GM12878 (cell line): ENCODE data around the gene TMEM97. TPM values are rescaled to one million over a fixed set of nuclear protein-coding genes. Genes with fewer than 3 reads are reported as not detected.

Experiments used
- ATAC-seq: fragments of 200-7000 bp; cut with Tn5 transposase; 3 replicates; pipeline ENCODE4 v1.9.1; 2020; ENCODE audit warnings: mild to moderate bottlenecking, moderate library complexity
- BruUV-seq: library from RNA; stranded (reverse); fragments of 400-500 nt; replicated peaks from 2 replicates; lab custom pipeline; 2021; lab: Mats Ljungman, UMichigan
- CTCF ChIA-PET: fragments of 300-600 bp; sonication (Branson Sonifier 250); formaldehyde crosslinking; extraction: SDS; loops from one replicate; lab custom pipeline; 2021; ENCODE audit warnings: inconsistent platforms; lab: Yijun Ruan, JAX
- POLR2A ChIA-PET: fragments of 350-600 bp; formaldehyde crosslinking; extraction: SDS; loops from one replicate; lab custom pipeline; 2021; ENCODE audit warnings: inconsistent platforms; lab: Charles Lee
- RAD21 ChIA-PET: fragments of 300-600 bp; sonication (Branson Sonifier 250); formaldehyde crosslinking; loops from one replicate; lab custom pipeline; 2023; ENCODE audit warnings: antibody characterized with exemption; ENCODE audit not compliant: unreplicated experiment; lab: Charles Lee
- SMC1A ChIA-PET: fragments of 300-600 bp; sonication (Branson Sonifier 250); formaldehyde crosslinking; loops from one replicate; lab custom pipeline; 2023; ENCODE audit not compliant: unreplicated experiment, uncharacterized antibody; lab: Charles Lee
- DNase-seq: peaks from one replicate; pipeline ENCODE4 v3.0.0-alpha.2; 2011; ENCODE audit warnings: low read depth, low spot score
- FAIRE-seq: peaks from 3 replicates; lab custom pipeline; 2011; peaks lifted over from hg19 to GRCh38; lab: Jason Lieb, UNC
- H2AFZ ChIP-seq: 2 replicates; pipeline ENCODE4 v1.6.0; 2011; ENCODE audit warnings: low read depth, low read length, control low read depth; ENCODE audit not compliant: control insufficient read depth
- H3K27ac ChIP-seq: 2 replicates; pipeline ENCODE4 v1.5.1; 2011; ENCODE audit warnings: control low read depth; ENCODE audit not compliant: control insufficient read depth, insufficient read depth
- H3K27me3 ChIP-seq, 2 experiments: replicated peaks in 1 of 2; 2 replicates each; pipeline versions ENCODE4 v1.6.0 to v1.6.1; 2011; ENCODE audit warnings: low read length in 1 of 2; ENCODE audit not compliant: control insufficient read depth in 2 of 2, insufficient read depth in 2 of 2
- H3K36me3 ChIP-seq, 2 experiments: 2 replicates each; pipeline ENCODE4 v1.5.1; 2011; ENCODE audit warnings: low read length in 1 of 2; ENCODE audit not compliant: control insufficient read depth in 2 of 2, insufficient read depth in 2 of 2
- H3K4me1 ChIP-seq: 2 replicates; pipeline ENCODE4 v1.6.1; 2011; ENCODE audit warnings: mild to moderate bottlenecking, low read length, moderate library complexity, mixed read lengths; ENCODE audit not compliant: control insufficient read depth, insufficient read depth
- H3K4me2 ChIP-seq: 2 replicates; pipeline ENCODE4 v1.6.0; 2011; ENCODE audit warnings: control low read depth; ENCODE audit not compliant: control insufficient read depth, insufficient read depth
- H3K4me3 ChIP-seq: fragments of 200-600 bp; sonication (generic); 2 replicates; pipeline ENCODE4 v1.5.1; 2016
- H3K79me2 ChIP-seq: 2 replicates; pipeline ENCODE4 v1.6.0; 2011; ENCODE audit warnings: low read length; ENCODE audit not compliant: control insufficient read depth, insufficient read depth
- H3K9ac ChIP-seq: 2 replicates; pipeline ENCODE4 v1.8.0; 2011; ENCODE audit warnings: low read length, control low read depth, mixed read lengths; ENCODE audit not compliant: control insufficient read depth, insufficient read depth
- H3K9me3 ChIP-seq: replicated peaks from 3 replicates; pipeline ENCODE4 v1.5.1; 2011; ENCODE audit warnings: mild to moderate bottlenecking, low read length; ENCODE audit not compliant: control insufficient read depth, insufficient read depth
- H4K20me1 ChIP-seq: 2 replicates; pipeline ENCODE4 v1.6.0; 2011; ENCODE audit not compliant: control insufficient read depth, insufficient read depth
- BRCA1 ChIP-seq: IDR thresholded peaks from 2 replicates; pipeline ENCODE4 v1.6.1; 2011; ENCODE audit warnings: low read depth, low read length, improper control_type of control experiment
- CBFB ChIP-seq: IDR thresholded peaks from 2 replicates; pipeline ENCODE4 v1.6.1; 2016; ENCODE audit warnings: antibody characterized with exemption, low read depth
- CHD4 ChIP-seq: fragments of 200-600 bp; sonication (generic); IDR thresholded peaks from 2 replicates; pipeline ENCODE4 v1.6.1; 2016; ENCODE audit warnings: mild to moderate bottlenecking
- CREB1 ChIP-seq: IDR thresholded peaks from 2 replicates; pipeline ENCODE4 v1.6.1; 2012; ENCODE audit warnings: low read depth, mild to moderate bottlenecking, inconsistent platforms
- EP300 ChIP-seq, 2 experiments: fragments of 150-350 bp in 1 of 2; IDR thresholded peaks; 2 replicates each; pipeline ENCODE4 v1.6.1; 2011 to 2012; ENCODE audit warnings: low read depth in 2 of 2, low read length in 2 of 2, borderline replicate concordance in 1 of 2, improper control_type of control experiment in 1 of 2, inconsistent platforms in 1 of 2; ENCODE audit not compliant: control insufficient read depth in 1 of 2
- IKZF2 ChIP-seq, 2 experiments: fragments of 450-650 bp; IDR thresholded peaks; 2 replicates each; pipeline ENCODE4 v1.6.1; 2017; ENCODE audit warnings: mild to moderate bottlenecking in 2 of 2, moderate library complexity in 2 of 2
- KLF5 ChIP-seq: fragments of 450-650 bp; IDR thresholded peaks from 2 replicates; pipeline ENCODE4 v1.6.1; 2014; ENCODE audit warnings: mild to moderate bottlenecking; ENCODE audit not compliant: partially characterized antibody
- LARP7 ChIP-seq: fragments of 450-650 bp; IDR thresholded peaks from 2 replicates; pipeline ENCODE4 v1.6.1; 2017; ENCODE audit warnings: mild to moderate bottlenecking
- MEF2A ChIP-seq: IDR thresholded peaks from 2 replicates; pipeline ENCODE4 v1.6.1; 2011; ENCODE audit warnings: low read depth, mild to moderate bottlenecking, low read length, moderate library complexity; ENCODE audit not compliant: insufficient read depth
- NR2F1 ChIP-seq: fragments of 450-650 bp; conservative IDR thresholded peaks from 2 replicates; pipeline ENCODE4 v1.6.1; 2017; ENCODE audit warnings: mild to moderate bottlenecking
- PAX5 ChIP-seq: IDR thresholded peaks from 2 replicates; pipeline ENCODE4 v1.6.1; 2011; ENCODE audit warnings: low read depth, low read length, borderline replicate concordance
- POLR2AphosphoS5 ChIP-seq: IDR thresholded peaks from 2 replicates; pipeline ENCODE4 v1.6.1; 2011; ENCODE audit warnings: mild to moderate bottlenecking, low read length, inconsistent platforms
- RB1 ChIP-seq: fragments of 450-650 bp; formaldehyde crosslinking; IDR thresholded peaks from 2 replicates; pipeline ENCODE4 v1.6.1; 2017; ENCODE audit warnings: mild to moderate bottlenecking, borderline replicate concordance
- STAT3 ChIP-seq: IDR thresholded peaks from 2 replicates; pipeline ENCODE4 v1.6.1; 2011; ENCODE audit warnings: low read depth, low read length, improper control_type of control experiment
- WGBS: methylation state at CpG from one replicate; pipeline ENCODE4 v1.1.6; 2016; ENCODE audit warnings: low lambda C conversion rate; ENCODE audit not compliant: insufficient replicate concordance, insufficient coverage; ENCODE audit errors: missing lambda C conversion rate; 5-methylcytosine and 5-hydroxymethylcytosine counted together
- in situ Hi-C: fragments of 300-500 bp; cut with MboI; formaldehyde crosslinking; loops from 9 replicates; pipeline ENCODE4 v1.14.3; 2018; ENCODE audit warnings: mixed read lengths
- intact Hi-C: fragments of 100-400 bp; cut with micrococcal nuclease; formaldehyde crosslinking; loops from one replicate; pipeline ENCODE4 v1.14.2; 2022; ENCODE audit not compliant: unreplicated experiment
- polyA plus RNA-seq, 11 experiments: library from polyadenylated mRNA; depleted of rRNA in 4 of 11; unstranded in 6 of 11; stranded (reverse) in 5 of 11; fragments of >200 nt; fragmentation: Nextera tagmentation in 4 of 11; fragmentation: Illumina TruSeq in 1 of 11; extraction: Ambion mirVana in 4 of 11; extraction: Trizol in 1 of 11; gene quantifications; 1 replicate in 1 of 11; 2 replicates in 10 of 11; pipeline versions ENCODE4 v1.2.1 to v1.2.3, GENCODE V29; 2011 to 2016; ENCODE audit warnings: inconsistent platforms in 2 of 11, missing spikeins in 2 of 11, low read depth in 1 of 11
- total RNA-seq, 4 experiments: library from RNA; depleted of rRNA in 3 of 4; stranded (reverse); fragments of >200 nt in 3 of 4; fragmentation: Illumina TruSeq in 1 of 4; extraction: Trizol in 1 of 4; gene quantifications; 2 replicates each; pipeline versions ENCODE4 v1.2.1 to v1.2.3, GENCODE V29; 2013 to 2021
- TF ChIP-seq, protein P1 (sequence below): fragments of 450-650 bp; IDR thresholded peaks from 2 replicates; pipeline ENCODE4 v1.6.1; 2017; ENCODE audit warnings: mild to moderate bottlenecking, low read depth, inconsistent platforms; ENCODE audit not compliant: poor library complexity, severe bottlenecking
- TF ChIP-seq, protein P2 (sequence below), 3 experiments: IDR thresholded peaks in 2 of 3; conservative IDR thresholded peaks in 1 of 3; 2 replicates each; pipeline ENCODE4 v1.5.1; 2011; ENCODE audit warnings: low read depth in 3 of 3, low read length in 3 of 3, mild to moderate bottlenecking in 3 of 3, control low read depth in 2 of 3, moderate library complexity in 2 of 3, inconsistent platforms in 1 of 3, mixed read lengths in 1 of 3; ENCODE audit not compliant: control insufficient read depth in 2 of 3, insufficient read depth in 1 of 3; ENCODE audit errors: extremely low read depth in 1 of 3
- TF ChIP-seq, protein P3 (sequence below): IDR thresholded peaks from 2 replicates; pipeline ENCODE4 v1.6.1; 2012; ENCODE audit warnings: low read depth, low read length, improper control_type of control experiment

TMEM97 gene
- total and polyA plus RNA-seq, 10 of the 15 experiments (the other 5 are each of a cell fraction or from before 2014, with no cell fraction given) = 58.0 to 134 (median 86.0) TPM

DNA sequence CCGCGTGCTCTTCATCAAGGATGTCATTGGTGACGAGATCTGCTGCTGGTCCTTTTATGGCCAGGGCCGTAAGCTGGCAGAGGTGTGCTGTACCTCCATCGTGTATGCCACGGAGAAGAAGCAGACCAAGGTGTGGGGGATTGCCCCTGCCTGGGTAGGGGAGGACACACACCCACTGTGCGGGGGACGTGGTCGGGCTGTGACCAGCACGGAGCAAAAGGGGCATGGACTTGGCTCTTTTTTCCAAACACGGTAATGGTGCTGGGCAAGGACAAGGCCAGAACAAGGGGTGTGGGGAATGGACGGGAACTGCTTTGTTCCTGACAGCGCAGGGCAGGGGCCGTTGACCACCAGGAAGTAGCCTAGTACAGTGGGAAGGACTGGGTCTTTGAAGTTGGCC, 23.3 kb downstream of the TMEM97 start:
- CTCF ChIA-PET = no interaction called here
- Histone ChIP-seq H4K20me1 (no peaks in the 10 kb centered on the region), H3K4me3 (no peak overlapping the region), H3K27ac (no peak overlapping the region), H3K9ac (no peak overlapping the region), H3K9me3 (no peaks in the 10 kb centered on the region), H3K27me3 (no peaks in the 10 kb centered on the region), H3K36me3 (peaks cover 14 to 20% of the 10 kb centered on the region in 2 experiments), H2AFZ (no peak overlapping the region), H3K79me2 (no peaks in the 10 kb centered on the region), H3K4me1 (no peaks in the 10 kb centered on the region), H3K4me2 (no peak overlapping the region)
- DNase-seq (no peak), FAIRE-seq (no peak), ATAC-seq (no peak)
- intact Hi-C loops = no loop called here
- 89% methylated on average over 14 of the region's 14 CpGs for WGBS
- in situ Hi-C loops = loop anchor here (5.0 kb wide), 1 partner anchor 50 kb away; no protein-coding TSS in a partner anchor
- RAD21 ChIA-PET = no interaction called here
- BruUV-seq = no TSS peak
- SMC1A ChIA-PET = no interaction called here
- TF ChIP-seq STAT3 (no peak), IKZF2 (IDR thresholded peaks at IDR 0.05) (no peak), CBFB (no peak), PAX5 (no peak), EP300 (IDR thresholded peaks at IDR 0.05; ENCODE audit: borderline replicate concordance in 1 of 2, control insufficient read depth in 1 of 2, low read depth in 2 of 2, low read length in 2 of 2) (no peak), KLF5 (no peak), CHD4 (no peak), NR2F1 (no peak), BRCA1 (no peak), LARP7 (no peak), CREB1 (no peak), RB1 (no peak), POLR2AphosphoS5 (no peak), MEF2A (no peak)
- TF ChIP-seq, protein P1, sequence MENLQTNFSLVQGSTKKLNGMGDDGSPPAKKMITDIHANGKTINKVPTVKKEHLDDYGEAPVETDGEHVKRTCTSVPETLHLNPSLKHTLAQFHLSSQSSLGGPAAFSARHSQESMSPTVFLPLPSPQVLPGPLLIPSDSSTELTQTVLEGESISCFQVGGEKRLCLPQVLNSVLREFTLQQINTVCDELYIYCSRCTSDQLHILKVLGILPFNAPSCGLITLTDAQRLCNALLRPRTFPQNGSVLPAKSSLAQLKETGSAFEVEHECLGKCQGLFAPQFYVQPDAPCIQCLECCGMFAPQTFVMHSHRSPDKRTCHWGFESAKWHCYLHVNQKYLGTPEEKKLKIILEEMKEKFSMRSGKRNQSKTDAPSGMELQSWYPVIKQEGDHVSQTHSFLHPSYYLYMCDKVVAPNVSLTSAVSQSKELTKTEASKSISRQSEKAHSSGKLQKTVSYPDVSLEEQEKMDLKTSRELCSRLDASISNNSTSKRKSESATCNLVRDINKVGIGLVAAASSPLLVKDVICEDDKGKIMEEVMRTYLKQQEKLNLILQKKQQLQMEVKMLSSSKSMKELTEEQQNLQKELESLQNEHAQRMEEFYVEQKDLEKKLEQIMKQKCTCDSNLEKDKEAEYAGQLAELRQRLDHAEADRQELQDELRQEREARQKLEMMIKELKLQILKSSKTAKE = no peak
- TF ChIP-seq, protein P2, sequence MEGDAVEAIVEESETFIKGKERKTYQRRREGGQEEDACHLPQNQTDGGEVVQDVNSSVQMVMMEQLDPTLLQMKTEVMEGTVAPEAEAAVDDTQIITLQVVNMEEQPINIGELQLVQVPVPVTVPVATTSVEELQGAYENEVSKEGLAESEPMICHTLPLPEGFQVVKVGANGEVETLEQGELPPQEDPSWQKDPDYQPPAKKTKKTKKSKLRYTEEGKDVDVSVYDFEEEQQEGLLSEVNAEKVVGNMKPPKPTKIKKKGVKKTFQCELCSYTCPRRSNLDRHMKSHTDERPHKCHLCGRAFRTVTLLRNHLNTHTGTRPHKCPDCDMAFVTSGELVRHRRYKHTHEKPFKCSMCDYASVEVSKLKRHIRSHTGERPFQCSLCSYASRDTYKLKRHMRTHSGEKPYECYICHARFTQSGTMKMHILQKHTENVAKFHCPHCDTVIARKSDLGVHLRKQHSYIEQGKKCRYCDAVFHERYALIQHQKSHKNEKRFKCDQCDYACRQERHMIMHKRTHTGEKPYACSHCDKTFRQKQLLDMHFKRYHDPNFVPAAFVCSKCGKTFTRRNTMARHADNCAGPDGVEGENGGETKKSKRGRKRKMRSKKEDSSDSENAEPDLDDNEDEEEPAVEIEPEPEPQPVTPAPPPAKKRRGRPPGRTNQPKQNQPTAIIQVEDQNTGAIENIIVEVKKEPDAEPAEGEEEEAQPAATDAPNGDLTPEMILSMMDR (IDR thresholded peaks at IDR 0.05 in 2 of 3, conservative IDR thresholded peaks at IDR 0.05 in 1 of 3; ENCODE audit: control insufficient read depth in 2 of 3, extremely low read depth in 1 of 3, insufficient read depth in 1 of 3, low read depth in 3 of 3, low read length in 3 of 3) = no peak
- TF ChIP-seq, protein P3, sequence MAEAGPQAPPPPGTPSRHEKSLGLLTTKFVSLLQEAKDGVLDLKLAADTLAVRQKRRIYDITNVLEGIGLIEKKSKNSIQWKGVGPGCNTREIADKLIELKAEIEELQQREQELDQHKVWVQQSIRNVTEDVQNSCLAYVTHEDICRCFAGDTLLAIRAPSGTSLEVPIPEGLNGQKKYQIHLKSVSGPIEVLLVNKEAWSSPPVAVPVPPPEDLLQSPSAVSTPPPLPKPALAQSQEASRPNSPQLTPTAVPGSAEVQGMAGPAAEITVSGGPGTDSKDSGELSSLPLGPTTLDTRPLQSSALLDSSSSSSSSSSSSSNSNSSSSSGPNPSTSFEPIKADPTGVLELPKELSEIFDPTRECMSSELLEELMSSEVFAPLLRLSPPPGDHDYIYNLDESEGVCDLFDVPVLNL = no peak
- POLR2A ChIA-PET = no interaction called here
